H4 (cell line): ENCODE results near the gene CDH10. TPM values are rescaled to one million over a fixed set of nuclear protein-coding genes. Genes with fewer than 3 reads are reported as not detected.

Source experiments
- DNase-seq: peaks from one replicate; pipeline ENCODE4 v3.0.0-alpha.2; 2015; ENCODE audit warnings: low spot score
- total RNA-seq: library from RNA; depleted of rRNA; stranded (reverse); fragments of >200 nt; shearing (Covaris generic); gene quantifications from 2 replicates; pipeline ENCODE4 v1.2.3, GENCODE V29; 2014

The CDH10 gene
- total RNA-seq, 1 experiment from 2014 or later = 2.5 TPM

DNA sequence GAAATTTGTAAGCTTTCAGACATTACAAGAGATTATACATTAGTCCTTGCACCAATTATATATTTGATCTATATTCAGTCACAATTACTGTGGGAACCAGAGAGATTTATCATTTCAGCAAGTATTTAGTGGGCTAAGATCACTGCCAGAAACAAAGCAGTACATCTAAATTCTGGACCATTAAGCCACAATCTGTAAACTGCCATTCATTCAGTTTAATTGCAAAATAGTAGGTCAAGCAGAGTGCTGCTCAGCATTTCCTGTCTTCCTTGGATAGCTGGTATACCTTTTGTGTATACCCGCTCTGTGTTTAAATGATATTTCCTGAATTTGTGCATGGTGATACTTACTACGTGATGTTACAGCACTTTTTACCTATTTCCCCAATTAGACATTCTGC, 42.6 kb downstream of the CDH10 start:
- no peak for DNase-seq

DNA sequence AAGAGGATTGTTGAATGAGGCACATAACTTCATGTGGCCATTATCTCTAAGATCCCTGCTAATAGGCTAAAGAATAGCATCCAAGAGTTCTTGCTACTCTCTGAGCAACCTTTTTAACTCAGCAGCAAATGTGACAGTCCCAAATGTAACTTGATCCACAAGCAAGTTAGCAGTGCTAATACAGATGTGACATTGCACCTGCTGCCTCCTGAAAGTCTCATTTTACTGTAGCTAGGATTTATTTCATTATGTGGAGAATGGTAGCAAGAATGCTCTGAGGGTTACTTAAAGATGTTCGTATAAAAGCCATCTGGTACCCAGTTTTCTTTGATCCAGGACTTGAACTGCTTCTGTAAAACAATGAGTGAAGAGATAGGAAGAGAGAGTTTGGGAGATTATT, 45.8 kb downstream of the CDH10 start:
- no peak for DNase-seq

- no peak for DNase-seq
Measured at GRCh38 chr5:24595329-24595728, 49.4 kb downstream of the CDH10 start.

GRCh38 chr5:24591426-24591825, 53.4 kb downstream of the CDH10 start:
- DNase-seq = no peak

GRCh38 chr5:24589566-24589965, 55.2 kb downstream of the CDH10 start:
- no peak for DNase-seq

- no peak for DNase-seq
Measured at GRCh38 chr5:24585751-24586150, 59.0 kb downstream of the CDH10 start.

GRCh38 chr5:24571302-24571701, 73.5 kb downstream of the CDH10 start:
- DNase-seq = no peak

- DNase-seq = no peak
Measured at GRCh38 chr5:24566933-24567332, 77.8 kb downstream of the CDH10 start.

DNA sequence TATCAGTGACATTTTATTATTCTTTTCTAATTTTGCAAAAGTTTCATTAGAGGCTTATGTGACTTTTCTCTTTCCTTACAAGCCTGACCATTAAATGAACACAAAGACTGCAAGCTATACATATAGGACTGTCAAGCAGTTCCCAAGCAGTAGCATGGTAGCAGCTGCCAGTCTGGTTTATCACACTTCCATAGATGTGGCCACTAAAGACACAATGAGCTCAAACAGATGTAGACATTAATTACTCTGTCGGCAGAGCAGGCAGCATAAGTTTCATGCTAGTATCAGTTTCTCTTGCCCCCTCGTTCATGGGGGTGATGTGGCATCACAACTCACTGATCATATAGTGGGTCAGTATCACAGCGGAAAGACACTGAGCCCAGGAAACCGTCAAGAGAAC, 89.5 kb downstream of the CDH10 start:
- no peak for DNase-seq

DNA sequence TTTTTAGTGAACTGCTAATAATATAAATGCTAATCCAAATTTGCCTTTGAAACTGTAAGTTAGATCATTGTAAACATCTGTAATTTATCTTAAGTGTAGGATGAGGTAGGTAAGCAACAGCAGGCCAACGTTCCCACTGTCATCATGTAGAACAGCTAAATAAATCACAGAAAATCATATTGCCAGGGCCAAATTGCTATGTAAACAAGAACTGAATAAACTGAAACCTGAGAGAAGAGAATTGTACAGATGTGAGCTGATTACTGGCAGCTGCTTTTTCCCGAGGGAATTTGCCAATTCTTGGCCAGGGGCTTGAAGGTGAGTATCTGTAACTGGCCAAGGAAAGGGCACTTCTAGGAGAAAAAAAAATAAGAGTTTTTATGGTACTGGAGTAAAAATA, 97.6 kb downstream of the CDH10 start:
- DNase-seq = peak; percentile 47

GRCh38 chr5:24539613-24540012, 105.2 kb downstream of the CDH10 start:
- DNase-seq = peak; percentile 33

DNA sequence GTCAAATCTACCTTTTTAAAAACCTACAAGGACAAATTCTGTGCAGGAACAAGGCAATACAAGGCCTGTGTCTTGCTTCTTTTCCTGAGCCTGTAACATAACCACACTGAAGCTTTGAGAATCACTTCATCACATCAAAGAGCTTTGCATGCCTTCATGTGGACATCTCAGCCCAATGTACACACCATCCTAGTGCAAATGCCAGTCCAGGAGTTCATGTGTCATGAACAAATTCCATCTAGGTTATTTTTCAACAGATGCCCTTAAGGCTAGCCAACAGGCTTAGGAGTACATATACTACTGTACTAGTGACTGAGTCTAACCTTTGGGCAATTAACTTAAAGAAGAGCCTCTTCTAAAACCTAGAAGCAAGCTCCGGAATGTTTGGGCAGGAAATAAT, 106.4 kb downstream of the CDH10 start:
- DNase-seq = no peak

DNA sequence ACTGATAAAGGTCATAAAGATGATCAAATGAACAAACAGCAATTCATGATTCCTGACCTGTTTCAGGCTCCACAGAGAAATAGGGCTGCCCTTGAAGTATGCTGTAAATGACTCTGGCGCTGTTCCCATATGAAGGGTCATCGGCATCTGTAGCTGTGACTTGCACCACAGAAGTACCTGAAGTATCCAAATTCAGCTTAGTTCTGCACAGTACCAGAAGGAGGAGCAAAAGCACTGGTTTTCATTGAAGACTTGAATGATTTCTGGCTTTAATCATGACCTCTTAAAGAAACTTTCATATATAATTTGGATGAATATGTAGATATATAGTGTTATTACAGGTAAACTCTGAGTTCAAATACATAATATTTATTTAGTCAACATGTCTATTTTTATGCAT, 109.1 kb downstream of the CDH10 start:
- peak; percentile 41 for DNase-seq

GRCh38 chr5:24530906-24531305, 113.9 kb downstream of the CDH10 start:
- DNase-seq = no peak

DNA sequence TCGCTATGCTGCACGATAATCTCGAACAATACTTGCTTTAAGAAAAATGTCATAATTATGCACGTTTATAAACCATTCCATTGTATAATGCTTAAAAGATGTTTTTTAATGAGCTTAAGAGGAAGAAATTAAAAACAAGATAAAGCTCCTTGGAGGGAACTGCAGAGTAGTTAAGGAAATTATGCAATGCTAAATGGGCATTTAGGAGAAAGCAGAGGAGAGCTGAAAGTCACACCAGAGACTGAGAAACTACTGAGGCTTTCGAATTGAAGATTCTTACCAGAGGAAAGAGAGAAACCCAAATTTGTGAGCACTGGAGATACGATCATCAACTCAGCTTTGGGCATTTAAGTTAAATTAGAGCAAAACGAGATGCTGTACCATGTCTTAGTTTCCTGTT, 119.4 kb downstream of the CDH10 start:
- DNase-seq = no peak

DNA sequence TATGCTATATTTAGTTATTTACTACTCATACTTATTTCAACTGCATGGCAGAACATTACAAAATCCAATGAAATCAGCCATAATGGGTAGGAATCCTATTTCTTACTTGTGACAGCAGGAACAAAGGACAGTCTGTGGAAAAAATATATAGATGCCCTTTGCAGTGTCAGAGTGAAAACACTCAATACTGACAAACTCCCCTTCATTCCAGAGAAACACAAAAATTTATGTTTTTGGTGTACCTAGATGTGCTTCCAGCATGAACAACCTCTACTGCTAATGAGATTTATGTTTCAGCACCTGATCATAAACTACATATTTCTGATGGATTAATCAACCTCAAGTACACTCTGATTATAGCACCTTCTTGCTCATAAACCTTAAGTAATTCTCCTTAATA, 132.4 kb downstream of the CDH10 start:
- no peak for DNase-seq

DNA sequence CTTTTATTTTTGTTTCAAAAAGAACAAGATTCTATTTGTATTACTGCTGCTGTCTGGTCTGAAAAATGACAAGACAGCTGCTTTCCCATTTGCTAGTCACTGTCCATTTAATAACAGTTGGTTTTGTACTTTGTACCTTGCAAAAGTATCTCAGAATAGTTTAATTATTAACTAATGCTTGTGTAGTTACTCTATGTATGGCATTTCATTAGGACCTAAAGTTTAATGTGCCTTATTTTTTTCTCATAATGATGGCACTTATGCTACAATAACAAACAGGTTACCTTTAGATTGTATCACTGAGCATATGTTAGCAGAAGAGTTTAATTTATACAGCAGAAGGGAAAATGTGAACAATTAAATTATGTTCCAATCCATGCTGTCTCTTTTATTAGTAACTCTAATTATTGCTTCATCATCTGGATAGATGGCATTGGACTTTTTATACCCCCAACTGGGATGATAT, 134.2 kb downstream of the CDH10 start:
- DNase-seq = no peak

GRCh38 chr5:24509943-24510342, 134.8 kb downstream of the CDH10 start:
- no peak for DNase-seq

- no peak for DNase-seq
Measured at GRCh38 chr5:24505258-24505657, 139.5 kb downstream of the CDH10 start.

DNA sequence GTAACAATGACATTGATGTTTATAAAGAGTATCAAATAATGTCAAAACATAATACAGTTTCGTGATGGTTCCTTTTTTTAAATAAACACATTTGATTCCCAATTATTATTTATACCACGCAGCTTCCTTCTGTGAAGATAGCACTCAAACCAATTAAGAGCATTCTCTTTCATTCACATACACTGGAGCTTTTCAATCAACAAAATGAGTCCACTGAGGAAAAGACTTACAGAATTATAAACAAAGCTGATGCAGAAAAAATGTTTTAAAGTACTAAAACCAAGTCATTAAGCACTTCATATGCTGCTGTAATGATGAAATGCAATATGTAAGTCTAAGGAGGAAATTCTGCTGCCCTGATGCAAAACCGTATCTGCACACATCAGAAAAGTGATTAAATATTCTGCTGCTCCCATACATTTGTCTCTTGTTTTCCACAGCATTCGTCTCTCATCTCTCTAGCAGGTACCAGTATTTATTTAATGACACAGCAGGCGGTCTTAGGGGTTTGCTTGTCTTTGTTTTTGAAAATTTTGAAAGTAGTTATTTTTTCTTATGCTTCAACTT, 147.1 kb downstream of the CDH10 start:
- DNase-seq = no peak

DNA sequence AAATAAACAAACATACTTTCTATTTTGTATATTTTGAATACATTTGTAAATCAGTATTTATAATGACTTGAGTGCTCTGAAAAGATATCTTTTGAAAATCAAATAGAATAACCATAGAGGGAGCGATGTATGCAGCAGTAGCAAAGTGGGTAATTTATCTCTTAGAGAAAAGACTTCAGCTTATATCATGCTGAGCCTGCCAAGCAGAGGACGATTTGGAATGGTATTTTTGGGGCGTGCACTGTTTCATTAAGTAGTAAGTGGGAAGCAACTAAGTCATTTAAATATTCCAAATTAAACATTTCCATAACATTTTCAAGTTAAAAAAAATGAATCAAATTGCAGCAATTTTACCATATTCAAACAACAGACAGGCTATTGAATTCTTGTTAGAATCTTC, 147.6 kb downstream of the CDH10 start:
- DNase-seq = no peak

GRCh38 chr5:24496268-24496667, 148.5 kb downstream of the CDH10 start:
- DNase-seq = no peak

- peak; percentile 32 for DNase-seq
Measured at GRCh38 chr5:24492229-24492628, 152.5 kb downstream of the CDH10 start.

- DNase-seq = peak; percentile 57
Measured at GRCh38 chr5:24491490-24491889, 153.3 kb downstream of the CDH10 start.
